ENCODE measurements around the gene SMPD2. TPM values are rescaled to one million over a fixed set of nuclear protein-coding genes. Genes with fewer than 3 reads are reported as not detected.

The SMPD2 gene
- total and polyA plus RNA-seq, 4 donors = 2.5 to 10.6 (median 8.1) TPM

DNA sequence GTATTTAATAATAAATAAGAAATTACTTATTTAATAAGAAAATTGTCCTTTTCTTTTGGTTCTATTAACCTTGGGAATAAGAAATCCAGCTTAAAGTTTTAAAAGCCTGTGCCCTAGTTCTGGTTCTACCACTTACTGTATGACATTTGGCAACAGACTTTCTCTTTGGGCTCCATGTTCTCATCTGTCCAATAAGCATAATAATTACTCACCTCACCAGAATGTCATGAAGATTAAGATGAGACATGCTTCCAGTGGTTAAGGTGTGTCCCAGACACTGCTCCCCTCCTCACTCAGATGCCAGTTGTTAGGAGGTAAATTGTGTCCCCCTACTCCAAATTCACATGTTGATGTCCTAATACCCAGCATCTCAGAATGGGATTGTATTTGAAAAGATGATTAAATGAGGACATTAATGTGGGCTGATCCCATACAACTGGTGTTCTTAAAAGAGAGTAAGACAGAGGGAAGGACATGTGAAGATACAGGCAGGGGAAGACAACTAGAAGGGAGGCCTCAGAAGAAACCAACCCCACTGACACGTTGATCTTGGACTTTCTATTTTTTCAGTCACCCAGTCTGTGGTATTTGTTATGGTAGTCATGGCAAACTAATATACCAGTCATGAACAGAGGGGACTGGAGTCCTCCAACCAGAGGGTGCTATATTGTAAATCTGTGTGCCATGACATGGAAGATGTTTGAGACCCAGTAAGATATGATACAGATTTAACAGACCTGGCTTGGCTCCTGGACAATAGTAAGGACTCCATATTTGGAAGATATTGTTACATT is 21.4 kb downstream of the SMPD2 start:
- H3K4me1 ChIP-seq (ENCODE audit: control insufficient read depth in 1 of 2, insufficient read depth in 2 of 2, low read length in 2 of 2) = no peaks in the 10 kb centered on the region
- ATAC-seq (ENCODE audit: low FRiP score) (no peak), DNase-seq (no peak)
- 75% methylated on average over 1 of the region's 1 CpG for WGBS, 2 donors
- no peak overlapping the region for H3K27ac ChIP-seq (ENCODE audit: low read depth in 1 of 2, low read length in 2 of 2)
- H3K4me3 ChIP-seq (ENCODE audit: low read length in 2 of 2) = no peak overlapping the region
- H3K36me3 ChIP-seq (ENCODE audit: control insufficient read depth in 1 of 2, insufficient read depth in 2 of 2, low read length in 1 of 2) = peaks cover 0 to 10% of the 10 kb centered on the region in 2 donors
- no peaks in the 10 kb centered on the region for H3K9me3 ChIP-seq (ENCODE audit: control insufficient read depth, low read length)
- intact Hi-C loops (cut with DNase I) = no loop called here
- no peaks in the 10 kb centered on the region for H3K27me3 ChIP-seq (ENCODE audit: control insufficient read depth in 1 of 2, insufficient read depth in 2 of 2, low read length in 1 of 2)

DNA sequence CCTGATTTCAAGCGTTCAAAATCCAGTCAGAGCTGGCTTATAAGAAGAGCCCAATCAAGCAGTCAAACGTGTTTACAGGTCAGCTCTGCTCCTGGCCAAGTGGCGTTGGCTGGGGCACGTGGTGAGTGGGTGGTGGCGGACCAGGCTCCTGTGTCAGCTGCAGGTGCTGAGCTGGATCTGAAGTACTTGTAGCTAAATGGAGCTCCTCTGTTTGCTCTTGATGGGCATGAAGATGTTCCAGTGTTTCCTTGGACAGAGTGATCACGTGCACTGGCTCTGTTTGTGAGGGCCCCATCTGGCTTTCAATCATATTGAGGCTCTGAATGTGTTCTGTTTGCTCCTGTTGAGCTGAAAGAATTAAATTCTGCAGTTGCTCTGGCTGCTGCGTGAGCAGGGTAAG is 25.2 kb downstream of the SMPD2 start:
- no peaks in the 10 kb centered on the region for H3K27me3 ChIP-seq (ENCODE audit: control insufficient read depth in 1 of 2, insufficient read depth in 2 of 2, low read length in 1 of 2)
- H3K4me3 ChIP-seq (ENCODE audit: low read length in 2 of 2) = no peak overlapping the region
- H3K36me3 ChIP-seq (ENCODE audit: control insufficient read depth in 1 of 2, insufficient read depth in 2 of 2, low read length in 1 of 2) = peaks cover 0 to 10% of the 10 kb centered on the region in 2 donors
- H3K4me1 ChIP-seq (ENCODE audit: control insufficient read depth in 1 of 2, insufficient read depth in 2 of 2, low read length in 2 of 2) = no peaks in the 10 kb centered on the region
- intact Hi-C loops (cut with DNase I) = no loop called here
- ATAC-seq (ENCODE audit: low FRiP score) = no peak
- no peak overlapping the region for H3K27ac ChIP-seq (ENCODE audit: low read depth in 1 of 2, low read length in 2 of 2)
- no peak for DNase-seq
- no peaks in the 10 kb centered on the region for H3K9me3 ChIP-seq (ENCODE audit: control insufficient read depth, low read length)
- 85 to 90% methylated on average over 7 of the region's 7 CpGs for WGBS, 2 donors

DNA sequence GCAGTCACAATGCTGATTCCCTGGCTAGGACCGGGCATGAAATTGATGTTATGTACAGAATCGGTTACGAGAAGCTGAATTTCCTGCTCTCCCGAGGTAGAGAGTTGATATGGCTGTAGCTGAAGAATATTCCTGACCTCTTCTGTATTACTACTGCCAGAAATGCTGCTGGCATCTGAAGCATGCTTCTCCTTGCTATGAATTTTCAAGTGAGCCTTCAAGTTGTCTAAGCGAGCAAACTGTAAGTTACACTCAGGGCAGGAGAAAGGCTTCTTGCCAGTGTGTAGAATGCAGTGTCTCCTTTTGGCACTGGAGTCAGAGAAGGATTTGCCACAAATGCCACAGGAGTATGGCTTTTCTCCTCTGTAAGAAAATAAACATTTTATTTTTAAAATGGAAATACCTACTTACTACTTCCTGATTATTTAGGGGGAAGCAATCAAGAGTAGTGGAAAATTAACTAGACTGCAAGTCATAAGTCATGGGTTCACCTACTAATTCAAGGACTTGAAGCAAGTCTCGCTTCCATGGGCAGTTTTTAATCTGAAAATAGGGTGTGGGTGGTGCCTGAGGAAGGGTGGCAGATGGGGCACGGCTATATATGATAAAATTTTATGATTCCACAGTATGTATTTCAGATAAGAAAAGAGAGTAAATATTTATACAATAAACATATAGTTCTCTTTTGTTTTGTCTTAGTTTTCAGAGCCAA is 25.8 kb downstream of the SMPD2 start:
- no peak for DNase-seq
- peaks cover 0 to 12% of the 10 kb centered on the region in 2 donors for H3K36me3 ChIP-seq (ENCODE audit: control insufficient read depth in 1 of 2, insufficient read depth in 2 of 2, low read length in 1 of 2)
- no peak overlapping the region for H3K27ac ChIP-seq (ENCODE audit: low read depth in 1 of 2, low read length in 2 of 2)
- intact Hi-C loops (cut with DNase I) = no loop called here
- no peaks in the 10 kb centered on the region for H3K27me3 ChIP-seq (ENCODE audit: control insufficient read depth in 1 of 2, insufficient read depth in 2 of 2, low read length in 1 of 2)
- WGBS, 2 donors = 74 to 79% methylated on average over 7 of the region's 7 CpGs
- no peaks in the 10 kb centered on the region for H3K4me1 ChIP-seq (ENCODE audit: control insufficient read depth in 1 of 2, insufficient read depth in 2 of 2, low read length in 2 of 2)
- ATAC-seq (ENCODE audit: low FRiP score) = no peak
- H3K4me3 ChIP-seq (ENCODE audit: low read length in 2 of 2) = no peak overlapping the region
- H3K9me3 ChIP-seq (ENCODE audit: control insufficient read depth, low read length) = no peaks in the 10 kb centered on the region

DNA sequence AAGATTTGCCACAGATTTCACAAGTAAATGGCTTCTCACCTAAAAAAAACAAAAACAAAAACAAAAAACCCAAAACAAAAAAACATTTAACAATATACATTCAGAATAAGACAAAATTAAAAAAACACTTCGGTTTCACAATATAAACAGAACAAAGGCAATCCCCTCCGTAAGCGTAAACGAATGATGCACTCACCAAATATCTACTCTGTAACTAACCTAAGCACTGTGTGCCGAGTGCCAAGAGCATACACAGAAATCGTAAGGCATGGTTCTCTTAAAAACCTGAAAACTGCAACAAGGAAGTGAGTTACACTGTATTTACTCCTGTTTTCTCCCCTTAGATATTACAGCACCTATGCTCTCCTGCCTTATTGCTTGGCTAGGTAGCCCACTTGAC is 27.2 kb downstream of the SMPD2 start:
- intact Hi-C loops (cut with DNase I) = no loop called here
- H3K27me3 ChIP-seq (ENCODE audit: control insufficient read depth in 1 of 2, insufficient read depth in 2 of 2, low read length in 1 of 2) = no peaks in the 10 kb centered on the region
- no peak for DNase-seq
- 93 to 94% methylated on average over 6 of the region's 6 CpGs for WGBS, 2 donors
- ATAC-seq (ENCODE audit: low FRiP score) = no peak
- no peaks in the 10 kb centered on the region for H3K9me3 ChIP-seq (ENCODE audit: control insufficient read depth, low read length)
- peaks cover 0 to 12% of the 10 kb centered on the region in 2 donors for H3K36me3 ChIP-seq (ENCODE audit: control insufficient read depth in 1 of 2, insufficient read depth in 2 of 2, low read length in 1 of 2)
- H3K4me1 ChIP-seq (ENCODE audit: control insufficient read depth in 1 of 2, insufficient read depth in 2 of 2, low read length in 2 of 2) = no peaks in the 10 kb centered on the region
- no peak overlapping the region for H3K4me3 ChIP-seq (ENCODE audit: low read length in 2 of 2)
- H3K27ac ChIP-seq (ENCODE audit: low read depth in 1 of 2, low read length in 2 of 2) = no peak overlapping the region

DNA sequence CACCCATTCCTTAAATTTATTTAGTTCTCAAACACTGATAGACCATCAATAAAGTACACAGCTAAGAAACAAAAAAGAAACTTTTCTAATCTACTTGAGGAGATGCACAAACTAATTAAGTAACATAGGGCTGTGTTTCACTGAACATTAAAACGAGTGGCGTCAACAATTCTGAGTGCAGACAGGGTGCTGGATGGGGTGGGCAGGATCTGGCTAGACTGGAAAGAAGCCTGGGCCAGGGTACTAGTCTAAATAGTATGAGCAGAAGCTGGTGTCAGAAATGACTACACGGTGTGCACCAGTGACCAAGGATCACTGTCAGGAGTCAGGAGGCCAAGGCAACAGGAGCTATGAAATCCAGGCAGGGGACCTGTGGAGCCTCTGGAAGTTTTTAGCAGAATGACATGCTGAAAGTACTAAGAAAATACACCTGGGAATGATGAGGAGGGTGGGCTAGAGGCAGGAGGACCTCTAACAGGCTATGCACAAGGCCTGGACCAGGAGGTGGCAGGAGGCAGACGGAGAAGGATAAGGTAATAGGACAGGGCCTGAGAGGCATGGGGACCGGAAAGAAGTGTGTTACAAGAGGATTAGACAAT is 29.2 kb downstream of the SMPD2 start:
- H3K9me3 ChIP-seq (ENCODE audit: control insufficient read depth, low read length) = no peaks in the 10 kb centered on the region
- WGBS, 2 donors = 87 to 91% methylated on average over 5 of the region's 5 CpGs
- no peak for DNase-seq

DNA sequence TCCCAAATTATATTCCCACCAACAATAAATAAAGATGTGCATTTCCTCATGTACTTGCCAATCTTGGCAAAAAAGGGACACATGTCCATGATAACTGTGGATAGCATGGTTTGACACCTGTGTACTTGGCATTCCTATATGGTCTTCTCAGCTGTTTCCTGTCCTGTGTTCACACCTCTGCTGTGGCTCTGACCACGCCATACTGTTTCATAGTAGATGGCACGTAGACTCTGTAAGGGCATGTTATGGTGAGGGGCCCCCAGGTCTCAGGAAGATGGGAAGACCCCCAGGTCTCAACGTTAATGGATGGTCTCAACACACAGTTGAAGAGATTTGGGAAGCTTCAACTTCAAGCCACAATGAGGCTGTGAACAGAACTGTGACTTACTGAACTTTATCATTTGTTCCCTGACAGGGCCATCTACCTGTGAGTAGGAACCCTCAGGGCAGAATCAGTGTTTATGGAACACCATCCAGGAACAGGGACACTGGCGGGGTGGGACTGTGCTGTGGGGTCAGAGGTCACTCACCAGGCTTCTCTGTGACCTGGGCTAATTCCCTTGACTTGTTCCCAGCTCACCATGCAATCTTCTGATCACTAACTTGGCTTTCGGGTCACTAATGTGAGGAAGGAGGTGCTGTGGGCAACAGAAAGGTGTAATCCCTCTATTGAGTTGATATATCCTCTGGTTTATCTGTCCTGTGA is 30.7 kb downstream of the SMPD2 start:
- no peak overlapping the region for H3K4me3 ChIP-seq (ENCODE audit: low read length in 2 of 2)
- no peak overlapping the region for H3K27ac ChIP-seq (ENCODE audit: low read depth in 1 of 2, low read length in 2 of 2)
- H3K36me3 ChIP-seq (ENCODE audit: control insufficient read depth in 1 of 2, insufficient read depth in 2 of 2, low read length in 1 of 2) = peaks cover 3 to 6% of the 10 kb centered on the region in 2 donors
- intact Hi-C loops (cut with DNase I) = no loop called here
- 94% methylated on average over 5 of the region's 5 CpGs for WGBS, 2 donors
- no peaks in the 10 kb centered on the region for H3K27me3 ChIP-seq (ENCODE audit: control insufficient read depth in 1 of 2, insufficient read depth in 2 of 2, low read length in 1 of 2)
- no peak for ATAC-seq (ENCODE audit: low FRiP score)
- no peaks in the 10 kb centered on the region for H3K4me1 ChIP-seq (ENCODE audit: control insufficient read depth in 1 of 2, insufficient read depth in 2 of 2, low read length in 2 of 2)
- DNase-seq = no peak
- H3K9me3 ChIP-seq (ENCODE audit: control insufficient read depth, low read length) = no peaks in the 10 kb centered on the region

More for the DNA sequence above, 29.2 kb downstream of the SMPD2 start:
- Histone ChIP-seq H3K27ac (ENCODE audit: low read depth in 1 of 2, low read length in 2 of 2) (no peak overlapping the region), H3K36me3 (ENCODE audit: control insufficient read depth in 1 of 2, insufficient read depth in 2 of 2, low read length in 1 of 2) (peaks cover 0 to 12% of the 10 kb centered on the region in 2 donors), H3K4me3 (ENCODE audit: low read length in 2 of 2) (no peak overlapping the region), H3K27me3 (ENCODE audit: control insufficient read depth in 1 of 2, insufficient read depth in 2 of 2, low read length in 1 of 2) (no peaks in the 10 kb centered on the region), H3K4me1 (ENCODE audit: control insufficient read depth in 1 of 2, insufficient read depth in 2 of 2, low read length in 2 of 2) (no peaks in the 10 kb centered on the region)
- no peak for ATAC-seq (ENCODE audit: low FRiP score)
- intact Hi-C loops (cut with DNase I) = no loop called here

DNA sequence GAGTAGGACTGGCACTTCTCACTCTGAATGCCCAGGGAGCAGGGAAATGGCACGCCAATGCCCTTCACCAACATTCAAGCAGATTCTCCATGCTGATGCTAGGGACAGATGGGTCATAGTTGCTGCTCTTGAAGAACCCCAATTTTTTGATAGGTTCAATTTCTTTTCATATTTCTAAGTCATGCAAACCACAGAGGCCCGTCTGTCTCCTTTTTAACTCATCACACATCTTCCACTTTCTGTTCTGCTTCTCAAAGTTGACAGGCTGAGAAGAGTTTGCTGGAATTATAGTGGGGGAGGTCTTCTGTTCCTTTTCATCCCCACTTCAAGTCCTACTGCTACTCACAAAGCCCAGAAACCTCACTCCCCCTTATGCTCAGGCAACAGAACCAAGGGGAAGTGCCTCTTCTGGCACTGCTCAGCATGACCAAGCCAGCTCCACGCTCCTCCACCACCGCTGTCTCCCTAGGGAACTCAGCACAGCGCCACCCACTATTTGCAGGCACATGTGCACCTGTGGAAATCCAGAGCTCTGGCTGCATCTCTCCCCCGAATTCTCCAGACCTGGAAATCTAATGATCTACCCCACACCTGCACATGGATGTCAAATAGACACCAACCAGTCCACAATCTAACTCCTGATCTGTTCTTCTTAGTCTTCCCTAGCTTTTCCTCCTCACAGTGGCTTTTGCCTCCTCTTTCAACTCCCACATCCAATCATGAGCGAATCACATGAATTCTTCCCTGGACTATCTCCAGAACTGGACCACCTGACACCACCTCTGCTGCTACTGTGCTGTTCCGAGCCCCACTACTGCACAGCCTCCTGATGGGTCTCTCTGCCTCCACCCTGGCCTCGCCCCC is 31.8 kb downstream of the SMPD2 start:
- WGBS, 2 donors = 91 to 93% methylated on average over 9 of the region's 9 CpGs
- DNase-seq (no peak), ATAC-seq (ENCODE audit: low FRiP score) (no peak)
- Histone ChIP-seq H3K9me3 (ENCODE audit: control insufficient read depth, low read length) (no peaks in the 10 kb centered on the region), H3K27me3 (ENCODE audit: control insufficient read depth in 1 of 2, insufficient read depth in 2 of 2, low read length in 1 of 2) (no peaks in the 10 kb centered on the region), H3K4me3 (ENCODE audit: low read length in 2 of 2) (no peak overlapping the region), H3K27ac (ENCODE audit: low read depth in 1 of 2, low read length in 2 of 2) (no peak overlapping the region), H3K4me1 (ENCODE audit: control insufficient read depth in 1 of 2, insufficient read depth in 2 of 2, low read length in 2 of 2) (no peaks in the 10 kb centered on the region), H3K36me3 (ENCODE audit: control insufficient read depth in 1 of 2, insufficient read depth in 2 of 2, low read length in 1 of 2) (peaks cover 3 to 8% of the 10 kb centered on the region in 2 donors)
- intact Hi-C loops (cut with DNase I) = no loop called here

DNA sequence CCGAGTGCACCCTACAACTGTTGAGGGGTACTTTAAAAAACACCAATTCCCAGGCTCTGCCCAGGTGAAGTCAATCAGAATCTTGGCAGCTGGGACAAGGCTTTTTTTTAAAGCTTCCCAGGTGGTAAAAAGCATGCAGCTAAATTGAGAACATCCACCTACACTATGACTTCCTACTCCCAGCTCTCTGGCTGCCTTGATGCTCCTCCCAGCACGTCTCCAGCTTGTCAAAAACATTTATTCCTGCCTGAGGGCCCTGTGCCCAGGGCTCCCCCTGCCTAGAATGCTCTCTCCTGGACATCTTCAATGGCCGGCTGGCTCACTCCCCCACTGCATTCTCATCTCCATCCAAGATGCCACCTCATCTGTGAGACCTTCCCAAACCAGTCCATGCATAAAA is 32.6 kb downstream of the SMPD2 start:
- DNase-seq (no peak), ATAC-seq (ENCODE audit: low FRiP score) (no peak)
- no peaks in the 10 kb centered on the region for H3K27me3 ChIP-seq (ENCODE audit: control insufficient read depth in 1 of 2, insufficient read depth in 2 of 2, low read length in 1 of 2)
- 91% methylated on average over 3 of the region's 3 CpGs for WGBS, 2 donors
- intact Hi-C loops (cut with DNase I) = no loop called here
- H3K9me3 ChIP-seq (ENCODE audit: control insufficient read depth, low read length) = no peaks in the 10 kb centered on the region
- H3K4me1 ChIP-seq (ENCODE audit: control insufficient read depth in 1 of 2, insufficient read depth in 2 of 2, low read length in 2 of 2) = peaks cover 0 to 3% of the 10 kb centered on the region in 2 donors
- H3K4me3 ChIP-seq (ENCODE audit: low read length in 2 of 2) = no peak overlapping the region
- H3K27ac ChIP-seq (ENCODE audit: low read depth in 1 of 2, low read length in 2 of 2) = no peak overlapping the region
- peaks cover 3 to 8% of the 10 kb centered on the region in 2 donors for H3K36me3 ChIP-seq (ENCODE audit: control insufficient read depth in 1 of 2, insufficient read depth in 2 of 2, low read length in 1 of 2)
